GM21528 (cell line): ENCODE measurements around the gene CDH8.
"Not testable (repeated sequence)": the region's sequence is repeated elsewhere in the genome, so short reads cannot be mapped to it uniquely, and the experiment has no call there.

Experiments used
- ATAC-seq: cut with Tn5 transposase; IDR thresholded peaks from one replicate; pipeline ENCODE4 v1.9.1; 2021; ENCODE audit warnings: mild to moderate bottlenecking, moderate library complexity; ENCODE audit not compliant: unreplicated experiment, low FRiP score

The CDH8 gene

DNA sequence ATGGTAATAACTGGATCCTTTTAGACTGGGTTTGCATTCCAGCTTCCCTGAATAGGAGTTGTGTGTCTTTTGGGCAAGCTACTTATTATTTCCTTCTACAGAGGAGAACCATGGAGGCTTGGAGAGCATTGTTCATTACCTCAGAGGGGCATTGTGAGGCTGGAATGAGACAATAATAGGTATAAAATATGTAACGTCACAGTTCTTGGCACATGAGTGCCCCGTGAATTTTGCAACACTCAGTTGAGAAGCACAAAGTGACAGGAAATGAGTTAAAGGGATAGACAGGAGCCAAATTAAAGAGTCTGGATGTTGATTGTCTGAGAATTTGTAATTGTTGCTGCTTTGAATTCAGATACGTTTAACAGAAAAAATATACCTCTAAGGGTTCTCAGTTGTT lies 92.2 kb downstream of the CDH8 start:
- ATAC-seq: no peak

DNA sequence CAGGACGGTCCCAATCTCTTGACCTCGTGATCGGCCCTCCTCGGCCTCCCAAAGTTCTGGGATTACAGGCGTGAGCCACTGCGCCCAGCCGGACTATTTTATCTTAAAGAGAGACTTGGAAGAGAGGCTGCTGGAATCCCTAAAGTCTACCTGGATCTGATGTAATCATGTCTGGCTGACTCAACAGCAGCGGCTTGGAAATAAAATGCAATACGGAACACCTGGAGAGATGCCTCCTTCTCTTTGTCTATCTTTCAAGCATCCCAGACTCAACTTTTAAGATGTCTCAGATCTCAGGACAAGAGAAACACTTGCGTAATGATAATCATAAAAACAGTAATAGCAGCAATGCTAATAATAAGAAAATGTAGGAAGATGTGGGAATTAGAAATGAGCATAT lies 95.6 kb downstream of the CDH8 start:
- ATAC-seq: no peak

DNA sequence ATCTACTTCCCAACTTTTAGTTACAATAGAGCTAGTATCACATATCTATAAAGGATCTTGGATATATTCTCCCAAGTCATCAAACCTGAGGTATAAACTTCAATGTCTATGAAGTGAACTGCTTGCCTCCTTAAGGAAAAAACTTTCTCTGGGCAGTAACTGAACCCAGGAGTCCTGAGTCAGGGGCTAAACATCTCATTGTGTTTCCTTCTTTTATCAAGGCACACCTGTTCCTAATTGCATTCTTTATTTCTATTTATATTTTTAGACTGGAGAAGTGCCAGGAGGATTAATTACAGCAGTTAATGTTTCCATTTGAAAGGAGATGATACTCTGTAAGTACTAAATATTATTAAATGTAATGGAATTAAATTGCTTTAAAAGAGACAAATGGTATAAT lies 98.6 kb downstream of the CDH8 start:
- ATAC-seq: no peak

DNA sequence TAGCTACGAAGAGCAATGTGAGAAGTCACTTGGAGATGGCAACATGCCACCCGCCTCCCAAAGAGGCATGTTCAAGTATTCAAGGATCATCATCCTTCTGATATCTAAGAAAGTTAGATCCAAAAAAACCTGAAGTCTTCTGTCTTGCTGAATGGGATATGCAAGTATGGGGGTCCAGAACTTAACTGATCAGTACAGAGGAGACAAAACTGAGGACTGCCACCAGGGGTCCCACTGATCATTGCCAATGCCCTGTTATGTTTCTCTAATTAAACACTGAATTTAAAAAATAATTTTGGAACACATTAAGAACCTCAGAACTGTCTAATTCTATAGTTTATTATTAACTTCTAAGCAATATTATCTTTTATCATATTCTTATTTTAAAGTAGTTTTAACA lies 99.7 kb downstream of the CDH8 start:
- ATAC-seq: no peak

DNA sequence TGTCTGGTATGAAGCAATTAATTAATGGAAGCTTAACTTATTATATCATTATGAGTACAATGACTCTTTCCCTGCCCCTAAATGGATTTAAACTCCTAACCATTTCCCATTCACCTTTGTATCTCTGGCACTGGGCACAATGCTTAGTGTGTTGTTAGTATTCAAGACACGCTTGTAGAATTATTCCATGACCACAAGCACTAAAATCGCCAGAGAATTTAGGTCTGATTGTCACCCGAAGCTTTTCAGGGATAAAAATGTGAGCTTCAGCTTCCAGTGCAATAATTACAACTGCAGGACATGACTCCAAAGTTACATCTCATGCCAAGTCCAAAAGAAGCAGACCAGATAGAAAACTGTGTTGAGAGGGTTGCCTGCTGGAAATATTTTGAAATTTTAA lies 101.6 kb downstream of the CDH8 start:
- no peak for ATAC-seq

DNA sequence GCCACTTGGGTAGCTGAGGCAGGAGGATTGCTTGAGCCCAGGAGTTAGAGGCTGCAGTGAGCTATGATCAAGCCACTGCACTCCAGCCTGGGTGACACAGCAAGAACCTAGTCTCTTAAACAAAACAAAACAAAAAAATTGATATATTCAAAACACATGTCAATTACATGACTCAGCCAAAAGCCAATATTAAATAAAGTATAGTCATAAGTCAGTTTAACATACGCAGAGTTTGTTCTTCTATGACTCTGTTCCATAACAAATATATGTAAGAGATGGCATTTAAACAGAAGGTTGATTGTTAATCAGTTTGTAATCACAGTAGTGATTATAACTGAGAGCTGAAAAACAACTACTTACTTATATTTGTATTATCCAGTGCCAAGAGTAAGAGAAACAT lies 106.5 kb downstream of the CDH8 start:
- ATAC-seq: no peak

DNA sequence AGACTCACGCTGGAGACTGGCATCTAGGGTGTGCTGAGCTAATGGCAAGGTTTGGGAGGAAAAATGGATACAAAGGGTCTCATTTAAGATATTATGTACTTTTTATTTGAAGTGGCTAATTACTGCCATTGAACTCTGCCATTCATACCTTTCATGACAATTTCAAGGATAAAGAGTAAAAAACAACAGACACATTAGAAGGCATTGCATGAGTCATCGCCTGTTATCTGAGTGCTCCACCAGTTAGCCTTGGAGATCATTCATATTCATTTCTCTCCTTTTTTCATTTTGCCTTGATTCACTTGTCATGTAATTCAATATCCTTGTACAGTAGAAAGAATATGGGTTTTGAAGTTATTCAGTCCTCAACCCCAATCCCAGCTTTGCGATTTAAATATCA lies 109.5 kb downstream of the CDH8 start:
- no peak for ATAC-seq

DNA sequence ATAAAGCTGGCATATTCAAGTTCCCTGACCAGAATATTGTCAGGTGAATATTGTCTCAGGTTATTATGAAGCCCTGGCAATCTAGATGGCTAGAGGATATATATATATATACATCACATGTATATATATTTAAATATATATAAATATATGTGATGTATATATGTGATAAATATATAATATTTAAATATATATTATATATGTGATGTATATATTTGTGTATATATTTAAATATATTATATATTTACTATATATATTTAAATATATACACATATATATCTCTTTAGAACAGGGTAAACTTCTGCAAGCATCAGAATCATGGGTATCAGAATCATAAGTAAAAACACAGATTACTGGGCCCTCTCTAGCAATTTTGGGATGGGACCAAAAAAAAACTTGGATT lies 112.6 kb downstream of the CDH8 start:
- no peak for ATAC-seq

DNA sequence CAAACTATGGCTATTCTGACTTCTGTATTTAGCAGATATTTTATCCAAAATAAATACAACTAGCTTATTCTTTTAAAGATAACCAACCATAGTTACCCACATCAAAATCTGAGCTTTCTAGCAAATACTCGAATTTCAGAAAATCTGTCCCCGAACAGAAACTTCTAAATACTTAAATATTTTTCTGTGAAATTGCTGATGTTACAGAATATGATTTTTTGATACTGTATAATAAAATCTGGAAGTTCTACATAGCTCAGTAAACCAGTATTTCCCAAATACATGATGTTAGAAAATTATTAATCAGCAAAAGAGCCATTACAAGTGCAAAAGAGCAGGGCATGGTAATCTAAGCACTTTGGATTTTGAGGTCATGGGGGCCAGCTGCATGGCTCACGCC lies 114.9 kb downstream of the CDH8 start:
- no peak for ATAC-seq

DNA sequence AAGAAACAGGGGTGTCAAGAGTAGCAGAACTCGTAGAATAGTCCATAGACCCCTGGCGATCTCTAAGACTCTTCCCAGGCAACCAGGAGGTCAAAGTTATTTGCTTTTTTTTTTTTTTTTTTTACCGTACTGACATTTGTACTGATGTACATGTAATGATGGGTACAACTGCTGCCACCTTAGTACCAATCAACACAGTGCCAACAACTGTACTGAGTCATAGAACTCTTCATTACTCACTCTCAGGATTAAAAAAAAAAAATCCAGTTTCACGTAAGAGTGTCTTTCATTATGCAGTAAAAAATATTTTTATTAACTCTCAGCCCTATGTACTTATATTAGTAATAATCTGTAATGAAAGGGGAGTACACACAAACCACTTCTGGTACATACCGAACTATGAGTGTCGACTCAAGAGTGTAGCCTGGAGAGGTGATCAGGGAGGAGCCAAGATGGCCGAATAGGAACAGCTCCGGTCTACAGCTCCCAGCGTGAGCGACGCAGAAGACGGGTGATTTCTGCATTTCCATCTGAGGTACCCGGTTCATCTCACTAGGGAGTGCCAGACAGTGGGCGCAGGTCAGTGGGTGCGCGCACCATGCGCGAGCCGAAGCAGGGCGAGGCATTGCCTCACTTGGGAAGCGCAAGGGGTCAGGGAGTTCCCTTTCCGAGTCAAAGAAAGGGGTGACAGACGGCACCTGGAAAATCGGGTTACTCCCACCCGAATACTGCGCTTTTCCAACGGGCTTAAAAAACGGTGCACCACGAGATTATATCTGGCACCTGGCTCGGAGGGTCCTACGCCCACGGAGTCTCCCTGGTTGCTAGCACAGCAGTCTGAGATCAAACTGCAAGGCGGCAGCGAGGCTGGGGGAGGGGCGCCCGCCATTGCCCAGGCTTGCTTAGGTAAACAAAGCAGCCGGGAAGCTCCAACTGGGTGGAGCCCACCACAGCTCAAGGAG lies 118.1 kb downstream of the CDH8 start:
- ATAC-seq: not testable (repeated sequence)

DNA sequence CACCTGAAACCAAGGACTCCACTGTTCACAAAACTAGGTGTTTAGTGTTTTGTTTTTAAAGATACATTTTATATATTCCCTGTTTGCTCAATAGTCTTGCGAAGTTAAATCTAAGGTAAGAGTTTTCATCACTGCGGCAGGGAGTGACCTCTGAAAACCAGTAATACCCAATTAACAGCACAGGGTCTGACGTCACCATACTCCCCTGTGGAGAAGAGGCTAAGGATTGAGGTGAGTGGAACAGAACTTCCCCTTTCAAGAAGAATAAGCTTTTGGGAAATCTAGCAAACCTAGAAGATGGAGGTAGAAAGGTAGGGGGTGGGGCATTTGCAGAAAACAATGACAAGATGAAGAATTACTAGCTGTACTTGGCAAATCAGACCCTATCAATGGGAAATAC lies 120.7 kb downstream of the CDH8 start:
- no peak for ATAC-seq

DNA sequence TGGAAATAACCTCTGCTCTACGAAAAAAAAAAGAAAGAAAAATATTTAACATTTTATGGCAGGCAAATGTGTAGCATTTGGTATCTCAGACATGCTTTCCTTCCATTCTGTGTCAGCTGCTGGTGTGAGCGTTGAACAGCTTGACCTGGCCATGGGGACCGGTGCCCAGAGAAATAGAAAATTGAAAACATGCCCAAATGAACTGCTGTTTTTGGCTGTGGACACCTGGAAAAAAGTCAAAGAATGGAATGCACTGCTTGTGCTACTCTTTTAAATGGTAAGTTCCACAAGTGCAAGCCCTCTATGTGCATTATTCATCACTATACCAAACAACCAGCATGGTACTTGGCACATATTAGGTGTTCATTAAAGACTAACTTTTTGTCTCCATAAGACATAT lies 127.2 kb downstream of the CDH8 start:
- ATAC-seq: no peak

DNA sequence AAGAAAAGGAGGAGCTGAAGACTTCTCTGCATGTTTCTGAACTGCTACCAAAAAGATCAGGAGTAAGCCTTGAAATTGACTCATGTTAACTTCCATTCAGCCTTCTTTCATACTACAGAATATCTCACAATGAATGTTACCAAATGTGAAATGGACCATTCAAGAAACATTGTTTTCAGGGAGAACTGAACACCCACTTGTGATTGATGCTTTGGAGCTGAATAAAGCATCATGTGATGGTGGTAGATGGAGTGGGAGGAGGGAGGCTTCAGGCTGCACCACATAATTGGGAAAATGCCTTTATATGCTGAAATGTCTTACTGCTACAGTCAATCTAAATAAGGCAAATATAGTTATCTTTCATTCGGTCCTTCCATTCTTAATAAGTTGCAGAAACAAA lies 127.8 kb downstream of the CDH8 start:
- no peak for ATAC-seq

DNA sequence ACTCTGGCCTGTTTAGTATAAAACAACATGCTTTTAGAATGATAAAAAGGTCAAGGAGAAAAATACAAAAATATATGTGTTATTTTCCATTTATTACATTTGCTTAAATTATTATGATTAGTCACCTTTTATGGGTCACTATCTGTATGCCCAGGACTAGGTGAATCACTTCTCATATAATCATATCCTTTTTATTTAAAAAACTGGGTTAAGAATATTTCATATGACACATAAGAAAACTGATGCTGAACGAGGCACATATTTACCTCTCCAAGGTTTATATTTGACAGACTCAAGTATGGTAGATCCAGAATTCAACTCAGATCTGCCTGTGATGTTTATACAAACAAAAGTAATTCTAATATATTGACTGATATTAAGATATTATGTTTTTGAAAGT lies 134.5 kb downstream of the CDH8 start:
- ATAC-seq: no peak

DNA sequence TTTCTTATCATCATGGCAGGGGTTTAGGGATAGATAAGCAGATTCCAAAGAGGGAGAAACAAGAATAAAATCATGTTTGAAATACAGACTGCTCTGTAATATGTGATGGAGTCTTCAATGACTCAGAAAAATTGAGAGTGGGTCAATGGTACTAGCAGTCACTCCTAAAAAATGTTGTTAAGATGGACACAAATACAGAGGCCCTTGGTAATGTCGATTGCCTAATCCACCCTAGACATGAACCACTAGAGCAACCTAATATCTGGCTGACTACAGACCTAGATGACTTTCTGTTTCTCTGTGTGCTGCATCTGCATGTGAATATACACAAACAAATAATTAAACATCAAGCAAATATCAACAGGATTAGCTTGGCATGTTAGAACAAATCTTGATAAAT lies 135.8 kb downstream of the CDH8 start:
- ATAC-seq: no peak

DNA sequence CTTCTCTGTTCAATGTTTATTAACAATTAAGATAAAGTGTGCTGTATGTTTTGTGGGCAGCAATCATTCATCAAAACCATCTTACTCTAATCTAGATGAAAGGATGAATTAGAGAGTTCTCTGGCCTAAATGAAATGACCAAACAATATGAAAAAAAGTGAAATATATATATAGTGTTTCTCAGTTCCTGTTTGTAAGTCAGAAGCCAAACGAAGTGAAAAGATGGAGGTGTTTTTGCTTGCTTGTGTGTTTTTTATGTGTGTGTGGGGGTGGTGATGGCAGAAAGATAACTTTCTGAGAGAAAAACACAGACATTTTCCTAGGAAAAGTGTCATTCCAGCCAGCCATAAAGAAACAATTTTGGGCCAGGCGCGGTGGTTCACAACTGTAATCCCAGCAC lies 138.6 kb downstream of the CDH8 start:
- ATAC-seq: no peak

DNA sequence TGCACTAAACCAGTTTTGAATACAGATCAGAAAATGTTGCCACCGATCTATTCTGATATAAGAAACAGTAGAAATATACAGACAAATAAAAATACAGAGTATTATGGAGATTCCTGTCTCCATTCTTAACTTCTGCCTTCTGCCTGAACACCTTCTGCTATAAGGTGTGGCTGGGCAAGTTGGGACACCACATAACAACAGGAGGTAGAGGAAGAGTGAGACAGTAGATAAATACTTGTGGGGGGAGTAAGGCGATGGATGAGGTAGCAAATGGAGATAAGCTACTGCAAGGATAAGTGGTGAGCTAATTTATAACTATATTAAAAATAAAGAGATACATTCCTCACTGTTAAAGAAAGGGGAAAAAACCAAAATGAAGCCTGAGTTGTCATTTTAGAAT lies 143.7 kb downstream of the CDH8 start:
- no peak for ATAC-seq

DNA sequence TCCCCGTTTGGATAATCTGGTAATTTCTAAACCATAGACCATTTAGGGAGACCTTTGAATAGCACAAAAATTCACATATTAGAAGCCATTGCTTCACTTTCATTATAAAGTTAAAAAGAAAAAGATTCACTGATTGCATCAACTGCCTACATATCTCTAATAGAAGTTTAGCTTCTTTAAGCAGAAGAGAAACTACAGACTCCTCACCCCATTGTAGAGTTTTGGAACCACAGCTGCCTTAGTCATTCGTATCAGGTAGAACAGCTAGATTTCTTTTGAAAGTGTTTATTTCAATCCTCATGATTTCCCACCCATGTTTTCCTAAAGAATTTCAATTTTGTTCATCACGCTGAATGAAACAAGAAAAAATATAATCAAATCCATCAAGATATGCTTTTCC lies 144.8 kb downstream of the CDH8 start:
- ATAC-seq: no peak

DNA sequence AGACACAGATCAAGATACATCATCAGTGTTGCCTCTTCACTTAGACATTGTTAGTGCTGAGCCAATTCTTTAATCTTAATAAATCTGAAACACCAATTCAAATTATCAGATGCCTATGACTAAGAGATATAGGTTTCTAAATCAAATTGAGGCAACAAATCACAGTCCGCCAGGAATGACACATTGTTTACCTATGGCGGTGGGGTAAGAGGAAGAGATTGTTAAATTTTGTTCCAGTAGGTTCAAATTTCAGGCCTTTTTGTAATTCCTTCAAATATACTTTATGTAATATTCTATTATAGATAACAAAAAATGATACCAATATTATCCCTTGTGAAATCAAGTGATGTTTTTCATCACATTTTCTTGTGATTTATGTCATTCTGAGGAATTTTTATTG lies 145.9 kb downstream of the CDH8 start:
- no peak for ATAC-seq

DNA sequence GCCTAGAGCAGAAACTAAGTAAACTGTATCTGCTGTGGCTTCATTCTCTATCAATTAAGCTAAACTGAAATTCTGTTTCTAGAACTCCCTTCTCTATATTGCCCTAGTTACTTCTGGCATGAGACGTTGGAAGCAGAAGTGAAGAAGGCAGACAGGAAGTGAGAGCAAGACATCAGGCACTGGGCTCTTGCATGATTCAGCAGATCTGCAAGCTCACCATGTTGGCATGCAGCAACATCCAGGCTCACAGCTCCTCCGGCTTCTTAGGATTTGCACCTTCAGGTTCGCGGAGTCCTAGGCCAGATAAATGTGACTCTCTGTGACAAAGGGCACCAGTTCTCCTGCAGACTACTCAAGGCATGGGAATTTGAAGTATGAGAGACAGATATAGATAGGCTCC lies 148.3 kb downstream of the CDH8 start:
- ATAC-seq: no peak

DNA sequence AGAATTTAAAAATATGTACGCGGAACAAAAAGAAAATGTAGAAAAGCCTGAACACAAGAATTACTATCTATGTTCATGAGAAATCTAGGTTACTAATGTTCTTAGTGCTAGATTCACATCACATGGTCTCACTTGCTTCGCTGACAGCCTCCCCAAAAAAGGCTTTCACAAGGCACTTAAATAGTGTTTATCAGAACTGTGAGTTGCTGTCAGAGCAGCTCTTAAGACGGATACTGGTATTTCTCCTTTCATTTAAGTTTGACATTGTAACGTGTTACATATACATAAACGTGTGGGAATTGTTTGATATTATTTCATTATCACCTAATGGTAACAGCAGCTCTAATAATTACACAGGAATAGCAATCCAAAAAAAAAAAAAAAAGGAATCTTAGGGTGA lies 150.9 kb downstream of the CDH8 start:
- ATAC-seq: no peak

DNA sequence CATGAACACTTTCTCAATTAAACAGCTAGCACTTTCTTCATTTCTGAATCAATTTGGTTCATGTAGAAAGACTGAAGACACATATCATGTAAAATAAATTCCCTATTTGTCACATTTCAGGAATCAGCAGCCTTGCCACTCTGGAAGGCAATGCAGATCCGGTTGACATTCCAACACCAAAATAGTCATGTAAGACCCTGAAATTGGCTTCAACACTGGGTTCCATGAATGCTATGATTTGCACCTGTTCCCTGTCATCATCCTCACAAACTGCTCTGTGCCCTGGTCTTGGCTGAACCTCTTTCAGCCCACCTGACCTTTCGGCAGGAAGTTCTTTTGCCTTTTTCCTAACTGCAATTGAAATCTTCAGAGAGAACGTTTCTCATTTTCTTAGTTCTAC lies 156.9 kb downstream of the CDH8 start:
- ATAC-seq: no peak

DNA sequence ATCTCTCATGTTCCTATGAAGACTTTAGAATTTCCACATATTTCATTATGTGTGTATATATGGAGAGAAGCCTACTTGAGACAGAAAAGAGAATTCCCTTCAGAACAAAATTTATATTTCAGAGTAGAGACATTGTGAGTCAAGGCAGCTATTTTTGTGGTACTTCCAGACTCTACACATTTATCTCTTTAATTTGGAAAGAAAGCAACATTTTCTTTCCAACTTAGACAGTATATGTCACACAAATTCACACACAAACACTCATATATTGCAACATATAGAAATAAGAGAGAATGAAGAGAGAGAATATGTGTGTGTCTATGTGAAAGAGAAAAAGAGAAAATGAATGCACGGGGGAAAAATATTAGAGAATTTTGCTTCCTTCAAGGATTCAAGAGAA lies 158.8 kb downstream of the CDH8 start:
- no peak for ATAC-seq
